Skin epidermis (tissue), 12 donors: ENCODE data around the gene LRPPRC.

Source experiments
- H3K27ac ChIP-seq, 21 experiments: fragments of 200-600 bp; sonication (generic) in 11 of 21; one replicate each; pipeline ENCODE4 v1.5.0; 2020; ENCODE audit warnings: mild to moderate bottlenecking in 3 of 21, inconsistent platforms in 2 of 21, moderate library complexity in 2 of 21
- H3K4me3 ChIP-seq, 7 experiments: fragments of 200-600 bp; sonication (generic) in 2 of 7; one replicate each; pipeline ENCODE4 v1.5.0; 2020; ENCODE audit warnings: inconsistent platforms in 2 of 7, mild to moderate bottlenecking in 2 of 7, moderate library complexity in 1 of 7

Gene LRPPRC

DNA sequence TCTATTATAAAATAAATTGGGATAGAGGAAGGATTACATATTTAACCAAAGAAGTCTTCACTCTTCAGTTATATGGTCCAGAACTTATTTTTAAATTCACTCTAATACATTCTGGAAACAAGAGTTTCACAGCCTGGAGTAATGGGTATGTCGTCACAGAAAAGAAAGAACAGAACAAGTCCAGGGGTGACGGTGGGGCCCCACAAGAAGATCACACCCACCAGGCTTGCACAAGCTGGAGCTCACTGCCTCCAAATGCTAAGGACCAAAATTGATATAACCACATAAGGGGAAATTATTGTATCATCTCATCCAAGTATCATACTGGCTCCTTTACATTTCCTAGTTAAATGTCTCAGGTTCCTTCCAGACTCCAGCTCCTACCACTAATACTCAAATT is 11.3 kb downstream of the LRPPRC start:
- Histone ChIP-seq H3K27ac (no peak overlapping the region), H3K4me3 (no peak overlapping the region)

GRCh38 chr2:43980902-43981301 is 14.9 kb downstream of the LRPPRC start:
- no peak overlapping the region for H3K4me3 ChIP-seq
- no peak overlapping the region for H3K27ac ChIP-seq

- Histone ChIP-seq H3K4me3 (no peak overlapping the region), H3K27ac (no peak overlapping the region)
These were observed 18.0 kb downstream of the LRPPRC start for GRCh38 chr2:43977677-43978375.

DNA sequence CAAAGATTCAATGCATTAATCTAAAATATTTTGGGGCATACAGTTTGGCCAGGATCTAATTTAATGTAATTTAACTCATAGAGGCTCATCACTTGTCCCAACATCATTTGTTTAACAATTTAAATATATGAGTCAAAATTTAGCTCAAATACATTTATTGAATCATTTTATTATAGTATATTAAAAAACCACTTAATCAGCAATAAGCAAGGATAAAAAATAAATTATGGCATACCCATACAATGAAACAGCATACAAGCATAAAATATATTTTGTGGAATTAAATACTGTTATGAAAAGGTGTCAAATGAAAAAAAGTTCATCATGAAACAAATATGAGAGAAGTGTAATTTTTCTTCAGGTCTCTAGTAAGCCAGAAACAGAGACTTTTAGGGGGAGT is 34.9 kb downstream of the LRPPRC start:
- Histone ChIP-seq H3K27ac (no peak overlapping the region), H3K4me3 (no peak overlapping the region)

DNA sequence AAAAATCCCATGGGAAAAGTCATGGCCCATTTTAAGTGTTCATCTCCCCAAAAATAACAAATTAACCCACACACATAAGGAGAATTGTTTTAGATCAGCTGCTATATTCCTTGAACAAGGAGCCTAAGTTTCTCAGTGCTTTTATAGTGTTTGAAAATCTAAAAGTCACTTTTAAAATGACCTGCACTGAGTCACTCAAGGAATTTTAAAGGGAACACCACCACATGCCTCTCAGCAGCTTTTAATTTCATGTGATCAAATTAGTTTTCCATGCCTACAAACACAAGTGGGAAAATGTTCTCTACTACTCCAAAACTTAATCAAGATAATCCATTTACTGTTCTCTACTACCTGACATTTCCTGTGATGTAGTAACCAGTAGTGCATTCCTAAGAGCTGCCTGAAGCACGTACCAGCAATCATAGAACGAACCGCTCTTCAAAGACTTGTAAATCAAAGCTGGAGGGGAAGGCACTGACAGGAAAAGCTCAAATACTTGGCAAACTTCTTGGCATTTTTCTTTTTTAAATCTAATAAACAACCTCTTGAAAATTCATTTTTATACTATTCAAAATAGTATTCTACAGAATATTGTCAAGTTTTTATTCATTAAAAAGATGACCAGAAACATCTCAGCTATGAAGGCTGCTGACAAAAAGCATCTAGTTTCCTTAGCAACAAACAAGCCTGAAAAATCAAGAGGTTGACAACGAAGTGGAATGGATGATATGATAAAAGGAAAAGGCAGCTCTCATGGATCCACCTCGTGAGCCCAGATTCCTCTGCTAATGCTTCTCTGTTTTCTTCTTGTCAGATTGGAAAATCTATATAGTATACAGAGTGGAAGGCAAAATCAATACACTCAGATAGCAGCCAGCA is 37.2 kb downstream of the LRPPRC start:
- no peak overlapping the region for H3K27ac ChIP-seq
- H3K4me3 ChIP-seq, result no peak overlapping the region

DNA sequence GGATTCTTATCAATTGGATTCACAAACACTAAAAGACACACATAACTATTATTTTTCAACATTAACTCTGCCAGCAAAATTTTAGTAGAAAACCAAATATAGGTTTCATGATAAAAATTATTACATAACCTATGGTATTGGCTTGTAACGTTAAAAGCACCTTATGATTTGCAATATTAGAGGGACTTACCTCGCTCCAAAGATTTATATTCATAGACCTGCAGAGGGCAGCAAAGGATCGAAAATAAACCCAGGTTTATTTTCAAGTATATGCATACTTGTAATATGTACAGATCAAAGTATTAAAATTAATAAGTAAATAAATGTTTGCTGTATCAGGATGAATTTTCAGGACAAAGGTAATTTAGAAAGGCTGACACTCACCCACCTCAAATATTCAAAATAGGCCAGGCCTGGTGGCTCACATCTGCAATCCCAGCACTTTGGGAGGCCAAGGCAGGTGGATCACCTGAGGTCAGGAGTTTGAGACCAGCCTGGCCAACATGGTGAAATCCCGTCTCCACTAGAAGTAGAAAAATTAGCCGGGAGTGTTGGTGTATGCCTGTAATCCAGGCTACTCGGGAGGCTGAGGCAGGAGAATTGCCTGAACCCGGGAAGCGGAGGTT is 45.3 kb downstream of the LRPPRC start:
- no peak overlapping the region for H3K4me3 ChIP-seq
- no peak overlapping the region for H3K27ac ChIP-seq

GRCh38 chr2:43948370-43948769 is 47.4 kb downstream of the LRPPRC start:
- Histone ChIP-seq H3K4me3 (no peak overlapping the region), H3K27ac (no peak overlapping the region)

- Histone ChIP-seq H3K27ac (no peak overlapping the region), H3K4me3 (no peak overlapping the region)
These were observed 49.1 kb downstream of the LRPPRC start for GRCh38 chr2:43946685-43947084.

DNA sequence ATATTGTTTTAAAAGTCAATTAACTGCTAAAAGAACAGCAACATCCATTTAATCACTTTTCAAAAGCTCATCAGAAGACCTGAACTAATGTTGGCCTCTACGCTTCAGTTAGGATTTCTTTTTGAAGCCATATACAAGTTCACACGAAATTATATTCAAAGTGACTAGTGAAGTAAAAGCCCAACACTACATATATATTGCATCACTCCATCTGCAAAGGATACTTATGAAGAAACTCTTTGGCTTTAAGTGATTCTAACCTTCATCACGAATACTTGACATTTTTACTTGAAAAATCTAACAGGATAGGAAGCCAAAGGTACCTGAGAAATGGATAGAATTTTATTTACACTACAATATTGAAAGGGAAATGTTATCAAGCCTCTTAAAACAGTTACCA is 50.4 kb downstream of the LRPPRC start:
- no peak overlapping the region for H3K4me3 ChIP-seq

GRCh38 chr2:43944915-43945314 is 50.9 kb downstream of the LRPPRC start:
- no peak overlapping the region for H3K4me3 ChIP-seq
- no peak overlapping the region for H3K27ac ChIP-seq

More for the DNA sequence above, 50.4 kb downstream of the LRPPRC start:
- H3K27ac ChIP-seq, result no peak overlapping the region

- H3K4me3 ChIP-seq, result no peak overlapping the region
- no peak overlapping the region for H3K27ac ChIP-seq
These were observed 51.9 kb downstream of the LRPPRC start for GRCh38 chr2:43943809-43944452.

- H3K27ac ChIP-seq, result no peak overlapping the region
- no peak overlapping the region for H3K4me3 ChIP-seq
These were observed 52.5 kb downstream of the LRPPRC start for GRCh38 chr2:43943323-43943722.

DNA sequence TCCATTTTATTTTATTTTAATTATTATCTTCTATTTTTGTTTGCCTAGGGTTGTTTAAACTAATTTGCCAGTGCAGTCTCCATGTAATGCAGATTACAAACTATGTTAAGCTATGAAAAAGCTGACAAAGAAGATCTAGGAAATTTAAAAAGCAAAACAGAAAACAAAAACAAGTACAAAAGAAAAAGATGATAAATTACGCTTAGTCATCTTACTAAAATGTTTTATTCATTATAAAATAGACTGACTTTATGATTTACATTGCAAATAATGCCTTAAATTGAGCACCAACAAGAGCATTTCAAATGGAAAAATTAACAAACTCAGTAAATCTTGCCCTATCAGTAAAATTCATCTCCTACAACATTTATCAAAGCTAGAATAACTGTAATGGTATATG is 52.9 kb downstream of the LRPPRC start:
- H3K4me3 ChIP-seq, result no peak overlapping the region

GRCh38 chr2:43941966-43942365 is 53.8 kb downstream of the LRPPRC start:
- no peak overlapping the region for H3K4me3 ChIP-seq
- H3K27ac ChIP-seq, result no peak overlapping the region

More for the DNA sequence above, 52.9 kb downstream of the LRPPRC start:
- H3K27ac ChIP-seq, result no peak overlapping the region

DNA sequence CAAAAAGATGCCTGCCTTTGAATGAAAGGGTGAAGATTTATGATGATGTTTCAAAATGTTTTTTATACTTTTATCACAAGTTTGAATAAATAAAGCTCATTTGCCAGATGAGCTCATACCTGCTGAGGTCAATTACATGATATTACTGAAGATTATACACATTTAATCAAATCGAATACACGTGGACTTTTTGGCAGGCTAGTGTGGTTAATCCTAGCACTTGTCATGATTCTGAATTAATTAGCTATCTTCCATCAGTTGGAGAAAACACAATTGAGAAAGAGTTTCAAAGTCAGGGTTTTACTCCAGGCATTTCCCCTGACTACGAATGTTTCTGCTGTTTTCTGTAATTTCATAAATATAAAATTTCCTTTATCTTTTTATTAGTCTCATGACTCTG is 54.4 kb downstream of the LRPPRC start:
- Histone ChIP-seq H3K27ac (no peak overlapping the region), H3K4me3 (no peak overlapping the region)

DNA sequence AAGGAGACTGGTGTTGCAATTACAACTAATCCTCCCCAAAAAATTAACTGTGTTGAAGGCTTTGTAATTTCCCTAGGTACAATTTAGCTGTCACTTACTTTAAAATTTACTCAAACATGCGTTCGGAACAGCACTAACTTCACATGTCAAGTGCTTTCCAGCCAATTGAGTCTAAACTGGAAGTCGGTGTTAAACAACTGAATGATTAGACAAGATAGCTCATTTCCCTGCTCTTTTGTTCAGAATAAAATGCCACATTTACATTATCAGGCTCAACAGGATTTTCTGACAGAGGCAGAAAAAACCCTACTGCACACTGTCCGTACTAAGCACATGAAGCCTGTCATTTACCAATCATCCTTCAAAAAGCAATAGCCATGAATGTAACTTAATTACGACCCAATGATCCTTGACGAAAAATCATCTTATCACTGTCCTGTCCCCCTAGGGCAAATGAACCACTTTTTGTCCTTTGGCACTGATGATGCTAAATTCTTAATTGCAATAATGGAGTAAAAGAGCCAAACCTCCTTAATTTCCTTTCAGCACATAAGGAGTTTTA is 56.0 kb downstream of the LRPPRC start:
- H3K27ac ChIP-seq, result no peak overlapping the region

GRCh38 chr2:43937269-43937820 is 58.4 kb downstream of the LRPPRC start:
- H3K4me3 ChIP-seq, result no peak overlapping the region
- no peak overlapping the region for H3K27ac ChIP-seq

More for the DNA sequence above, 56.0 kb downstream of the LRPPRC start:
- no peak overlapping the region for H3K4me3 ChIP-seq

DNA sequence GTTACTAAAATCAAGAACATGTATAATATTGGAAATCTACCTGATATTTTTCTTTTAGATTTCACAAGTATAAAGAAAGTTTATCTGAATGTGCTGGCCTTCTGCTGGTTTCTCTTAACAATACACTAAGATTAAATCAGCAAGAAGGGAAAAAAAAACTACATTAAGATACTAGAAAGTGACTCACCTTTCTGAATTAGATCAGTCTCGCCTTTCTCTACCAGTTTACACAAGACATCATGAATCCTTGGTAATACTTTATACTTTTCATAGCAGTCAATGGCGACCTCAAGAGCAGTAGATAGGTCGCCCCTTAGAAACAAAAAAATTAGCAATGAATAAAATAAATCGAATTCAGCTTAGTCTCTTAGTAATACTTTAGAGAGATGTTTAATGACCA is 61.2 kb downstream of the LRPPRC start:
- Histone ChIP-seq H3K4me3 (no peak overlapping the region), H3K27ac (no peak overlapping the region)

GRCh38 chr2:43931293-43931692 is 64.5 kb downstream of the LRPPRC start:
- no peak overlapping the region for H3K27ac ChIP-seq
- no peak overlapping the region for H3K4me3 ChIP-seq

DNA sequence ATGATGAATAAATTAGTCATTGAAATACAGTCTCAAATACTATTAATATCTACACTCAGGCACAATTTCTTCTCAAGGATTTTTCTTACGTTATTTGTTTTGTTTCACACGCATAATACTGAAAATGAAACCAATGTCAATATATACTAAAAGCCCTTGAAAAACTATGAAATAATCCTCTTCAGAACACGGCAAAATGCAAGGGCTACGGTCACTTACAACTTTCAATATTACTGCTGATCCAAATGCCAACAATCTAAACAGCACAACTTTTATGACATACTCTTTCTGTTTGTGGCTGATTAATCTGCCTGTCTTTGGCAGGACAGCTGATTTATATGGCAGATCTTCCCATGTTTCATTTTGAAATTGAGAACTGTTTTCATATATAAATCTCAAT is 68.3 kb downstream of the LRPPRC start:
- H3K4me3 ChIP-seq, result no peak overlapping the region

More for the DNA sequence above, 68.3 kb downstream of the LRPPRC start:
- peak overlapping the region in 1 of 21 experiments; percentile 51 for H3K27ac ChIP-seq
